Endothelial cell of umbilical vein (primary cell): Measurements from ENCODE around the gene KLHL41. TPM values are rescaled to one million over a fixed set of nuclear protein-coding genes. Genes with fewer than 3 reads are reported as not detected.

Source experiments
- BruUV-seq: library from RNA; stranded (reverse); fragments of 400-500 nt; replicated peaks from 2 replicates; lab custom pipeline; 2021; lab: Mats Ljungman, UMichigan
- CTCF ChIA-PET: fragments of 300-600, 350-600 bp; sonication (Branson Sonifier 250); formaldehyde crosslinking; loops from one replicate; lab custom pipeline; 2021; ENCODE audit warnings: antibody characterized with exemption, inconsistent platforms; lab: Charles Lee
- POLR2A ChIA-PET: fragments of 300-600, 350-600 bp; sonication (Branson Sonifier 250); formaldehyde crosslinking; loops from one replicate; lab custom pipeline; 2021; ENCODE audit warnings: antibody characterized with exemption, inconsistent platforms; lab: Charles Lee
- DNase-seq: peaks from one replicate; pipeline ENCODE4 v3.0.0-alpha.2; 2011; ENCODE audit warnings: low read depth, low spot score
- FAIRE-seq: peaks from 2 replicates; lab custom pipeline; 2011; peaks lifted over from hg19 to GRCh38; lab: Jason Lieb, UNC
- H2AFZ ChIP-seq: 2 replicates; pipeline ENCODE4 v1.6.0; 2012; ENCODE audit warnings: low read depth, low read length, control low read depth, inconsistent platforms
- H3K27ac ChIP-seq: 2 replicates; pipeline ENCODE4 v1.5.1; 2011; ENCODE audit warnings: low read depth, mild to moderate bottlenecking, control low read depth, low read length, moderate library complexity; ENCODE audit not compliant: insufficient read depth
- H3K27me3 ChIP-seq, 2 experiments: 2 replicates each; pipeline versions ENCODE4 v1.6.0 to v1.6.1; 2011; ENCODE audit warnings: low read length in 2 of 2, mixed read lengths in 1 of 2; ENCODE audit not compliant: control insufficient read depth in 2 of 2, insufficient read depth in 2 of 2
- H3K36me3 ChIP-seq, 2 experiments: 2 replicates in 1 of 2; 3 replicates in 1 of 2; pipeline ENCODE4 v1.5.1; 2011; ENCODE audit warnings: low read length in 2 of 2, mild to moderate bottlenecking in 1 of 2, moderate library complexity in 1 of 2; ENCODE audit not compliant: control insufficient read depth in 2 of 2, insufficient read depth in 2 of 2; ENCODE audit errors: extremely low read depth in 1 of 2
- H3K4me1 ChIP-seq: 3 replicates; pipeline ENCODE4 v1.5.1; 2011; ENCODE audit warnings: mild to moderate bottlenecking, low read length; ENCODE audit not compliant: control insufficient read depth, insufficient read depth; ENCODE audit errors: extremely low read depth
- H3K4me2 ChIP-seq: 2 replicates; pipeline ENCODE4 v1.6.1; 2011; ENCODE audit warnings: low read length, control low read depth, mixed read lengths; ENCODE audit not compliant: insufficient read depth
- H3K4me3 ChIP-seq, 3 experiments: fragments of 200-600 bp in 1 of 3; sonication (generic), shearing (Covaris generic) in 1 of 3; replicated peaks in 1 of 3; 2 replicates each; pipeline ENCODE4 v1.5.1; 2011 to 2016; ENCODE audit warnings: control low read depth in 3 of 3, low read length in 3 of 3, mild to moderate bottlenecking in 2 of 3, inconsistent platforms in 1 of 3, low read depth in 1 of 3, moderate library complexity in 1 of 3; ENCODE audit not compliant: insufficient read depth in 1 of 3
- H3K79me2 ChIP-seq: 2 replicates; pipeline ENCODE4 v1.6.0; 2012; ENCODE audit warnings: low read length, inconsistent platforms; ENCODE audit not compliant: control insufficient read depth, insufficient read depth
- H3K9ac ChIP-seq: replicated peaks from 2 replicates; pipeline ENCODE3; 2011; ENCODE audit warnings: low read length, control low read depth; ENCODE audit not compliant: insufficient read depth; ENCODE audit errors: extremely low read depth
- H3K9me1 ChIP-seq: replicated peaks from 3 replicates; pipeline ENCODE4 v1.6.0; 2011; ENCODE audit warnings: mild to moderate bottlenecking, low read length; ENCODE audit not compliant: control insufficient read depth, insufficient read depth; ENCODE audit errors: extremely low read depth
- H3K9me3 ChIP-seq: replicated peaks from 2 replicates; pipeline ENCODE4 v1.5.1; 2012; ENCODE audit warnings: low read length, inconsistent platforms; ENCODE audit not compliant: control insufficient read depth, insufficient read depth
- H4K20me1 ChIP-seq: replicated peaks from 2 replicates; pipeline ENCODE3; 2011; ENCODE audit warnings: mild to moderate bottlenecking, low read length; ENCODE audit not compliant: control insufficient read depth, insufficient read depth; ENCODE audit errors: extremely low read depth
- CTCF ChIP-seq, 2 donors: IDR thresholded peaks; 1 replicate in 1 of 2; 2 replicates in 1 of 2; pipeline ENCODE4 v1.5.1; 2011; ENCODE audit warnings: low read length in 2 of 2, mild to moderate bottlenecking in 2 of 2, moderate library complexity in 2 of 2, control low read depth in 1 of 2, inconsistent platforms in 1 of 2, low read depth in 1 of 2; ENCODE audit not compliant: insufficient read depth in 1 of 2; ENCODE audit errors: extremely low read depth in 1 of 2
- EZH2 ChIP-seq: IDR thresholded peaks from 2 replicates; pipeline ENCODE4 v1.6.1; 2012; ENCODE audit warnings: borderline replicate concordance, low read depth, mild to moderate bottlenecking, moderate library complexity, low read length, inconsistent platforms; ENCODE audit not compliant: severe bottlenecking
- FOS ChIP-seq: IDR thresholded peaks from 2 replicates; pipeline ENCODE4 v1.6.1; 2011; ENCODE audit warnings: mild to moderate bottlenecking, low read length, moderate library complexity, borderline replicate concordance; ENCODE audit not compliant: insufficient read depth
- GATA2 ChIP-seq: IDR thresholded peaks from 2 replicates; pipeline ENCODE4 v1.7.0; 2011; ENCODE audit warnings: low read depth, mild to moderate bottlenecking, moderate library complexity, mixed read lengths, low read length; ENCODE audit not compliant: insufficient read length, insufficient read depth
- JUN ChIP-seq: IDR thresholded peaks from 2 replicates; pipeline ENCODE4 v1.6.1; 2011; ENCODE audit warnings: borderline replicate concordance, low read depth; ENCODE audit not compliant: insufficient read length, insufficient read depth
- MAX ChIP-seq: IDR thresholded peaks from 2 replicates; pipeline ENCODE4 v1.6.1; 2011; ENCODE audit not compliant: insufficient read depth, insufficient read length
- MYC ChIP-seq: IDR thresholded peaks from one replicate; pipeline ENCODE4 v1.6.1; 2011; ENCODE audit warnings: mild to moderate bottlenecking, low read depth, low read length
- POLR2A ChIP-seq: IDR thresholded peaks from 2 replicates; pipeline ENCODE4 v1.6.1; 2012; ENCODE audit warnings: low read depth, mild to moderate bottlenecking, control low read depth, low read length
- POLR2AphosphoS5 ChIP-seq: IDR thresholded peaks from 2 replicates; pipeline ENCODE4 v1.6.1; 2012; ENCODE audit warnings: low read depth, mild to moderate bottlenecking, control low read depth, low read length, moderate library complexity; ENCODE audit not compliant: insufficient read depth
- dilution Hi-C: fragments of 300-500 bp; cut with MboI; formaldehyde crosslinking; loops from one replicate; pipeline ENCODE4 v1.15.0; 2019; ENCODE audit warnings: low sequenced_read_pairs; ENCODE audit not compliant: extremely low pct_ligation_motif_present
- intact Hi-C: fragments of 100-400 bp; cut with micrococcal nuclease; formaldehyde crosslinking; loops from one replicate; pipeline ENCODE4 v1.10.0; 2022
- polyA plus RNA-seq, 4 experiments: library from polyadenylated mRNA; depleted of rRNA in 3 of 4; stranded (reverse) in 3 of 4; unstranded in 1 of 4; fragments of >200 nt; gene quantifications; 2 replicates each; pipeline versions ENCODE4 v1.2.1 to v1.2.3, GENCODE V29; 2011 to 2012; ENCODE audit warnings: missing spikeins in 1 of 4
- total RNA-seq: library from RNA; stranded (reverse); gene quantifications from 2 replicates; pipeline ENCODE4 v1.2.3, GENCODE V29; 2021

KLHL41 gene
- total and polyA plus RNA-seq, 2 donors (not counting 3 experiments of a cell fraction or from before 2014, with no cell fraction given) = 0.08 to 0.73 TPM

- DNase-seq (no peak), FAIRE-seq (no peak)
- H3K4me1 ChIP-seq = no peaks in the 10 kb centered on the region
- H3K79me2 ChIP-seq = no peaks in the 10 kb centered on the region
- H3K9me3 ChIP-seq = no peaks in the 10 kb centered on the region
- CTCF ChIA-PET = interaction anchor here (1.0 to 1.7 kb wide), 2 partner anchors 37 to 236 kb away, joined by 3 to 4 read pairs; no protein-coding TSS in a partner anchor
- BruUV-seq = no TSS peak
- POLR2A ChIA-PET = no interaction called here
- no peak overlapping the region for H3K27ac ChIP-seq
- no peak overlapping the region for H3K4me3 ChIP-seq
- intact Hi-C loops = no loop called here
- TF ChIP-seq POLR2A = no peak
- no peak for TF ChIP-seq MYC
- no peak for TF ChIP-seq CTCF (IDR thresholded peaks at IDR 0.05; ENCODE audit: extremely low read depth in 1 of 2, insufficient read depth in 1 of 2, low read depth in 1 of 2, low read length in 2 of 2)
- no peak for TF ChIP-seq EZH2
- no peak for TF ChIP-seq GATA2
- no peak for TF ChIP-seq JUN
- TF ChIP-seq MAX = no peak
- TF ChIP-seq FOS = no peak
- TF ChIP-seq POLR2AphosphoS5 = no peak
- no peaks in the 10 kb centered on the region for H4K20me1 ChIP-seq
- H3K36me3 ChIP-seq = peaks cover 0 to 2% of the 10 kb centered on the region in 2 experiments
- H3K4me2 ChIP-seq = no peak overlapping the region
- dilution Hi-C loops = no loop called here
- no peaks in the 10 kb centered on the region for H3K27me3 ChIP-seq
- H3K9me1 ChIP-seq = no peaks in the 10 kb centered on the region
- H2AFZ ChIP-seq = no peak overlapping the region
- H3K9ac ChIP-seq = no peak overlapping the region
These were observed 18.7 kb upstream of the KLHL41 start for GRCh38 chr2:169490834-169491233.
